Fibroblast of the conjunctiva (primary cell): ENCODE results near the gene IARS2.
"Not testable (repeated sequence)": the region's sequence is repeated elsewhere in the genome, so short reads cannot be mapped to it uniquely, and the experiment has no call there.

Experiments
- DNase-seq: peaks from one replicate; pipeline ENCODE4 v3.0.0-alpha.2; 2010; ENCODE audit warnings: low read depth

Gene IARS2

DNA sequence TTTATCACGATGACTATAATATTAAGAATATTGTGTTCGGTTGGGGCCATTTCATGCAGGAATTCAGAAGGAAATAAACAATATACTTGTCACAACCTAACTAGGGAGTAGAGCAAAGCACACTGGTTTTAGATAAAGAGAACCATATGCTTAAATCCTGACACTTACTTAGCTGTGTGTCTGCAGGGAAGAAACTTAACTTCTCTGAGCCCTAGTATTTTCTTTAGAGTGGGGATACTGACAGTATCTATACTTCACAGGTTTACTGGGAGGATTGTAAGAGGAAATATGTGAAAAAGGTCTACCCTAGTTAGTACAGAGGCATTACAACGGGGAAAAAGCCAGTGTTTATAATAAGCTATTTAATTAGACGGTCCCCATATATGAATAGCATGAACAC lies 72.9 kb downstream of the IARS2 start:
- no peak for DNase-seq

DNA sequence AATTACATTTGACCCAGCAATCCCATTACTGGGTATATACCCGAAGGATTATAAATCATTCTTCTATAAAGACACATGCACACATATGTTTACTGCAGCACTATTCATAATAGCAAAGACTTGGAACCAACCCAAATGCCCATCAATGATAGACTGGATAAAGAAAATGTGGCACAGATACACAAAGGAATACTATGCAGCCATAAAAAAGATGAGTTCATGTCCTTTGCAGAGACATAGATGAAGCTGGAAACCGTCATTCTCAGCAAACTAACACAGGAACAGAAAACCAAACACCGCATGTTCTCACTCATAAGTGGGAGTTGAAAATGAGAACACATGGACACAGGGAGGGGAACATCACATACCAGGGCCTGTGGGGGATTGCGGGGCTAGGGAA lies 76.0 kb downstream of the IARS2 start:
- not testable (repeated sequence) for DNase-seq

DNA sequence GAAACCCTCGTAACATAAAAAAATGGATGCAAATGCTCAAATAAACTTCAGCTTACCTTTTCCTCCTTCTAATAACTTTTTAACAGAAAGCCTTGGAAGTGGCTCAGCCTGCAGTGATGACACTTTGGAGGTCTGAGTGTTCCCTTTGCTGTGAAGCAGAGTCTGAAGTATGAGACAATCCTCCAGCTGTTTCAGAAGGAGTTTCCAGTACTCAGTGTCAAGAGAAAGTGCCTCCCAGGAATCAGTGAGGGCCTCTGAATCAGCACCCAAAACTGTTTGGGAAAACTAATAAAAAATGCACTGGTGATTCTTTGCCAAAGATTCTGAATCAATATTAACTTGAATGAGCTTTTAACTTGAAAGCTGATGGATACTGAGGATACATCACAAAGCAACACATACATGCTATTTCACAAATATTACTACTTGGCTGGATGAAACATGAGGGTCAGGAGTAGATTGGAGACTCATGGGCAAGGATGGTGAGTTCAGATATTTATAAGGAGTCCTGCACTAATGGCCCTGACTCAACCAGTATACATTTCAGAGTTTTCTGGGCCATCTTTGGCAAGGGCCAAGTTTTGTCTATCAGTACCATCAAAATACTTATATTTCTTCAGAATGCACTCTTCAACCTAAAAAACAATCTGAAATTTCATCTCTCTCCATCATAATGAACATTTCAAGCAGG lies 77.0 kb downstream of the IARS2 start:
- DNase-seq: no peak

- no peak for DNase-seq
These were observed 82.6 kb downstream of the IARS2 start for GRCh38 chr1:220176540-220176939.

- DNase-seq: no peak
These were observed 88.2 kb downstream of the IARS2 start for GRCh38 chr1:220182111-220182510.

- no peak for DNase-seq
These were observed 88.7 kb downstream of the IARS2 start for GRCh38 chr1:220182656-220183055.

- no peak for DNase-seq
These were observed 90.6 kb downstream of the IARS2 start for GRCh38 chr1:220184506-220184905.

DNA sequence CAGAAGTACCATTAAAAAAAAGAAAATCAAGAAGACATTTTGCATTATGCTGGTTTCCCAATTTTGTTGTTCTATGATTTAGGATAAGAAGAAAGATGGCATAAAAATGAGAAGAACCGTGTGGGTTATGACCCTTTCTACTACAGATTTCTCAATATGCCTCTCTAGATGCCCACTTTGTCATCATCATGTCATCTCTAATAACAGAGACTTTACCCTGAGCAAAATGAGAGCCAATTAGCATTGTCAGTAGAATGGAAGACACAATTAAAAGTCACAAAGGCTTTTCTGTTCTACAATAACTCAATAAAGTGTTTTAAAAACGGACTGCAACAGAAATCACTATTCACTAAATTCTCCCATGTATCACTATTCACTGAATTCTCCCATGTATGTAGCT lies 92.8 kb downstream of the IARS2 start:
- DNase-seq: no peak

- no peak for DNase-seq
These were observed 94.6 kb downstream of the IARS2 start for GRCh38 chr1:220188538-220188937.

GRCh38 chr1:220189750-220190347 lies 95.9 kb downstream of the IARS2 start:
- DNase-seq: peak; percentile 22

GRCh38 chr1:220195701-220196100 lies 101.8 kb downstream of the IARS2 start:
- no peak for DNase-seq
